Thoracic aorta (tissue), 2 donors: Measurements from ENCODE around the gene ERI2. TPM values are rescaled to one million over a fixed set of nuclear protein-coding genes. Genes with fewer than 3 reads are reported as not detected.

Source experiments
- ATAC-seq: fragments of 150-250 bp; one replicate; pipeline ENCODE4 v1.8.0; 2017; ENCODE audit warnings: low read depth; ENCODE audit not compliant: insufficient number of reproducible peaks, low FRiP score
- DNase-seq: peaks from one replicate; pipeline ENCODE4 v3.0.0-alpha.2; 2020; ENCODE audit warnings: low spot score
- H3K27ac ChIP-seq, 2 donors: fragments of 200-600 bp; sonication (generic); 1 replicate in 1 of 2; 2 replicates in 1 of 2; pipeline ENCODE4 v1.5.1; 2016; ENCODE audit warnings: mild to moderate bottlenecking in 2 of 2, moderate library complexity in 2 of 2
- H3K27me3 ChIP-seq: fragments of 200-600 bp; sonication (generic); replicated peaks from 2 replicates; pipeline ENCODE4 v1.6.0; 2016; ENCODE audit warnings: mild to moderate bottlenecking; ENCODE audit not compliant: insufficient read depth
- H3K36me3 ChIP-seq: fragments of 200-600 bp; sonication (generic); one replicate; pipeline ENCODE4 v1.5.1; 2016
- H3K4me1 ChIP-seq, 2 donors: fragments of 200-600 bp; sonication (generic); 1 replicate in 1 of 2; 2 replicates in 1 of 2; pipeline versions ENCODE4 v1.5.1 to v1.6.0; 2016; ENCODE audit warnings: low read depth in 2 of 2, mild to moderate bottlenecking in 1 of 2; ENCODE audit not compliant: control insufficient read depth in 1 of 2
- H3K4me3 ChIP-seq: fragments of 200-600 bp; sonication (generic); 2 replicates; pipeline ENCODE4 v1.5.1; 2016; ENCODE audit warnings: mild to moderate bottlenecking
- H3K9me3 ChIP-seq: fragments of 200-600 bp; sonication (generic); 2 replicates; pipeline ENCODE4 v1.5.1; 2016
- CTCF ChIP-seq: fragments of 200-600 bp; sonication (generic); IDR thresholded peaks from one replicate; pipeline ENCODE4 v1.5.1; 2019; ENCODE audit warnings: antibody characterized with exemption
- total RNA-seq, 2 donors: library from RNA; depleted of rRNA; stranded (reverse); fragments of >200 nt; gene quantifications; one replicate each; pipeline versions ENCODE4 v1.1.0 to v1.2.3, GENCODE V29; 2016

ERI2 gene
- total RNA-seq, 2 donors from 2014 or later = 2.6 to 7.8 TPM

GRCh38 chr16:20833086-20833485 lies 26.8 kb upstream of the ERI2 start:
- no peak overlapping the region for H3K27ac ChIP-seq
- no peaks in the 10 kb centered on the region for H3K27me3 ChIP-seq
- no peak for TF ChIP-seq CTCF
- no peak overlapping the region for H3K4me3 ChIP-seq
- no peaks in the 10 kb centered on the region for H3K9me3 ChIP-seq
- DNase-seq (no peak), ATAC-seq (no peak)
- H3K36me3 ChIP-seq = no peaks in the 10 kb centered on the region
- peaks cover 0 to 14% of the 10 kb centered on the region in 2 donors for H3K4me1 ChIP-seq

DNA sequence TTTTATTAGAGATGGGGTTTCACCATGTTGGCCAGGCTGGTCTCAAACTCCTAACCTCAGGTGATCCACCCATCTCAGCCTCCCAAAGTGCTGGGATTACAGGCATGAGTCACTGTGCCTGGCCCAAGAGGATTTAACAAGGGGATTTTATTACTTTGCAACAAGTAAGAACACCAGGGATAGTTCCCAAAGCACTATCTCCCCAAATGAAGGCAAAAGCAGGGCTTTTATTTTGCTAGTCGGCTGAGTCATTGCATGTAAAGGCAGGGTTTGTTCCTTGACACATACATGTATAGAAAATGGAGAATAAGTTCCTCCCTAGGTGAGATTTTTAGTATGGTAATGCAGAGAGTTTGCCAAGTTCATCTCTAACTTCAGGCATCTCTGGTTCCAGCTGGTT lies 24.1 kb upstream of the ERI2 start:
- DNase-seq = no peak
- Histone ChIP-seq H3K4me3 (no peak overlapping the region), H3K27me3 (no peaks in the 10 kb centered on the region), H3K27ac (no peak overlapping the region), H3K4me1 (peaks cover 0 to 14% of the 10 kb centered on the region in 2 donors), H3K36me3 (no peaks in the 10 kb centered on the region), H3K9me3 (no peaks in the 10 kb centered on the region)
- TF ChIP-seq CTCF = no peak
- ATAC-seq = no peak

GRCh38 chr16:20829536-20829935 lies 23.3 kb upstream of the ERI2 start:
- ATAC-seq (no peak), DNase-seq (no peak)
- Histone ChIP-seq H3K4me1 (peaks cover 0 to 14% of the 10 kb centered on the region in 2 donors), H3K27ac (no peak overlapping the region), H3K27me3 (no peaks in the 10 kb centered on the region), H3K9me3 (no peaks in the 10 kb centered on the region), H3K36me3 (no peaks in the 10 kb centered on the region), H3K4me3 (no peak overlapping the region)
- no peak for TF ChIP-seq CTCF

GRCh38 chr16:20826039-20826566 lies 19.8 kb upstream of the ERI2 start:
- H3K4me3 ChIP-seq = no peak overlapping the region
- no peak for ATAC-seq
- no peak for TF ChIP-seq CTCF
- no peaks in the 10 kb centered on the region for H3K36me3 ChIP-seq
- no peak for DNase-seq
- H3K27ac ChIP-seq = no peak overlapping the region
- H3K9me3 ChIP-seq = no peaks in the 10 kb centered on the region
- H3K4me1 ChIP-seq = peaks cover 0 to under 1% of the 10 kb centered on the region in 2 donors
- no peaks in the 10 kb centered on the region for H3K27me3 ChIP-seq

- no peak for DNase-seq
- H3K36me3 ChIP-seq = no peaks in the 10 kb centered on the region
- no peaks in the 10 kb centered on the region for H3K27me3 ChIP-seq
- no peaks in the 10 kb centered on the region for H3K9me3 ChIP-seq
- no peak overlapping the region for H3K4me3 ChIP-seq
- ATAC-seq = no peak
- no peaks in the 10 kb centered on the region for H3K4me1 ChIP-seq
- H3K27ac ChIP-seq = no peak overlapping the region
- TF ChIP-seq CTCF = no peak
These were observed 16.5 kb upstream of the ERI2 start for GRCh38 chr16:20822521-20823325.
